Activated CD4-positive, alpha-beta T cell treated with anti-CD3 and anti-CD28 coated beads for 24 hours (primary cell): ENCODE data around the gene CABP5.

Experiments used
- DNase-seq, 2 donors: peaks; one replicate each; pipeline ENCODE4 v3.0.0-alpha.2; 2020; ENCODE audit warnings: low read depth in 2 of 2

The CABP5 gene

DNA sequence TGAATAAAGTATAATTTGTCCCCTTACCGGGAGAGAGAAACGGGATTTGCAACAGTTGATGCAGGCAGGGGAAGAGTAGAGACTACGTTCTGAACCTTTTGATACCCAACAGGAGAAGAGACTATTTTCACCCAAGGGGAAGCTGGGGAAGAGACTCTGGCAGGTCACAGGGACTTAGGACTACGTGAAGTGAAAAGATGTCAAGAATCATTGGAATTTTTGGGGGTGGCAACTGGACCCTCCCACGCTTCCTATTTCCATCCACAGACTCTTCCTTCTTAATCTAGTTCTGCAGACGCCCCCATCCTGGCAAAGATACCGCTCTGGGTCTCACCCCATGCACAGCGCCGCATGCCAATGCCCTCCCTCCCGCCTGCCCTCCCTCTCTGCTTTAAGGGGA lies 13.8 kb downstream of the CABP5 start:
- no peak for DNase-seq

- DNase-seq, result no peak
These were observed 14.4 kb downstream of the CABP5 start for GRCh38 chr19:48029431-48029830.

- no peak for DNase-seq
These were observed 18.4 kb downstream of the CABP5 start for GRCh38 chr19:48025480-48025879.

- DNase-seq, result no peak
These were observed 20.4 kb downstream of the CABP5 start for GRCh38 chr19:48023518-48023917.

DNA sequence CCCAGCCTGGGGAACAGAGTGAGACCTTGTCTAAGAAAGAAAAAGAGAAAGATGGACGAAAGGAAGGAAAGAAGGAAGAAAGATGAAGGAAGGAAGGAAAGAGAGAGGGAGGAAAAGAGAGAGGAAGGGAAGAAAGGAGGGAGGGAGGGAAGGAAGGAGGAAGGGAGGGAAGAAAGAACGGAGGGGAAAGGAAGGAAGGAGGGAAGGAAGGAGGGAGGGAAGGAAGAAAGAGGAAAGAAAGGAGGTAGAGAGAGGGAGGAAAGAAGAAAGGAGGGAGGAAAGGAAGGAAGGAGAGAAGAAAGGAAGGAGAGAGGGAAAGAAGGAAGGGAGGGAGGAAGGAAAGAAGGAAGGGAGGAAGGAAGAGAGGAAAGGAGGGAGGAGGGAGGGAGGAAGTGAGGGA lies 20.9 kb downstream of the CABP5 start:
- no peak for DNase-seq

GRCh38 chr19:48020686-48021085 lies 23.2 kb downstream of the CABP5 start:
- no peak for DNase-seq

DNA sequence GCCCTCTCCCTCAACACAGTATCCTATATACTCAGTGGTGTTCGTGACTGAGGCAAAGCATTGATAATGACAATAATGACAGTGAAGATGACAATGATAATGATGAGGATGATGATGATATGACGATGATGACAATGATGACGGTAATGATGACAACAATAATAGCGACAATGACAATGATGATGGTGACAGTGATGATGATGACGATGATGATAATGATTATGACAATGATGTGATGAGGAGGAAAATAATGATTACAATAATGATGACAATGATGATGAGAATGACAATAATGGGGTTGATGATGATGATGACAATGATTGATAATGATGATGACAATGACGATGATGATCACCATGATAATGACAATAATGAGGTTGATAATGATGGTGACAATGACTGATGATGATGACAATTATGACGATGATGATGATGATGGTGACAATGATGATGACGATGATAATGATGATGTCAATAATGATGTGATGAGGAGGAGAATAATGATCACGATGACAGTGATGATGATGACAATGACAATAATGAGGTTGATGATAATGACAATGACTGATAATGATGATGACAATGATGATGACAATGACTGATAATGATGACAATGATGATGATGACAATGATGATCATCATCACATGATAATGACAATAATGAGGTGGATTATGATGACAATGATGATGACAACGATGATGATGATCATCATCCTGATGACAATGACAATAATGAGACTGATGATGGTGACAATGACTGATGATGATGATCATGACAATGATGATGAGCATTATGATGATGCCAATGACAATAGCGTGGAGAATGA lies 32.7 kb downstream of the CABP5 start:
- DNase-seq, result no peak

DNA sequence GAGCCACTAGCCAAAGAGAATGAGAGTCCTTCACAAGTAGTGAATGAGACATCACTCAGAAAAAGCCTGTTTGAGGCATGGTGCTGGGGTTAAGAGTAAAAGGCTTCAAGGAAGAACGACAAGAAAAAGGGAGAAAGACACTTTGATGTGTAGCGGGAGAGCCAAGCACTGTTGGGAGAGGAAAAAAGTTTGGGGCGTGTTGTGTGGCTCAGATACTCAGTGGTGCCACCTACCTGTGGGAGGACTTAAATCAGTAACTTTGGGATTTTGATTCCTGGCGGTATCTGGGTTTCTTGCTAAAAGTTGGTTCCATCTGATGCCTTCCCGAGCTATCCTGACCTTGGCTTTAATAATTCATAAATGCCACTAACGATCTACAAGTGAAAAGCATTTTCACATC lies 37.1 kb downstream of the CABP5 start:
- DNase-seq, result peak in 1 of 2 donors; percentile 1

- no peak for DNase-seq
These were observed 39.6 kb downstream of the CABP5 start for GRCh38 chr19:48004236-48004635.

DNA sequence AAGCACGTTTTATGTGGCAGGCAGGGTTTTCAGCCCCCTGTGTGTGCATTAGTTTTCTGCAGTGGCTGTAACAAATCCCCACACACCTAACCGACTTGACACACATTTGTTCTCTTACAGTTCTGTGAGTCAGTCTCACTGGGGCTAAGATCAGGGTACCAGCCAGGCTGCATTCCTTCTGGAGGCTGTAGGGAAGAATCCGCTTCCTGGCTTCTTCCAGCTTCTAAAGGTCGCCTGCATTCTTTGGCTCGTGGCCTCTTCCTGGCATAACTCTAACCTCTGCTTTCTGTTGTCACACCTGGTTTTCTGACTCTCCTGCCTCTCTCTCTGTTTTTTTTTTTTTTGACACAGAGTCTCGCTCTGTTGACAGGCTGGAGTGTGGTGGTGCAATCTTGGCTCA lies 43.0 kb downstream of the CABP5 start:
- no peak for DNase-seq

- DNase-seq, result no peak
These were observed 45.1 kb downstream of the CABP5 start for GRCh38 chr19:47998800-47999199.

GRCh38 chr19:47996230-47996727 lies 47.6 kb downstream of the CABP5 start:
- no peak for DNase-seq

DNA sequence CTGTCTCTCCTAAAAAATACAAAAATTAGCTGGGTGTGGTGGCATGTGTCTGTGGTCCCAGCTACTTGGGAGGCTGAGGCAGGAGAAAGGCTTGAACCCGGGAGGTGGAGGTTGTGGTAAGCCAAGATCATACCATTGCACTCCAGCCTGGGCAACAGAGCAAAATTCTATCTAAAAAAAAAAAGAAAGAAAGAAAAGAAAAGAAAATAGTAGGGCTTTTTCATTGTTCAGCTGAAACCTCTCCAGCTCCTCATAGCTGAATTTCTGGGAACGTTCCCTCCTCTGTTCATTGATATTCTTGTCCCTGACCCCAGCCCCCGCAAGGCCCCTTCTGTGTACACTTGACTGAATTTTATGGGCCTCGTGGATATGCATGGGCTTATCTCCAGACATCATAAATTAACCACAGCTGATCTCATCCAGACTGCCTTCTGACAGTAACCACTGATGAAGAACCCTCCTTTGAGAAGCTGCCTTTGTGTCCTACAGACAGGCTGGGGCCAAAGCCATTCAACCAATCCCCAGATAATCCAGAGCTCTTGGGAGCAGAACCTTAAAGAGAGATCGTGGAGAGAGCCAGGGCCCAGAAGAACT lies 49.6 kb downstream of the CABP5 start, which contains the start of gene ELSPBP1:
Gene ELSPBP1, plus strand, starts transcription at position 424 of the 594 bp plus-strand sequence. CDS start 14,036 bp downstream, outside the sequence.
- no peak for DNase-seq

DNA sequence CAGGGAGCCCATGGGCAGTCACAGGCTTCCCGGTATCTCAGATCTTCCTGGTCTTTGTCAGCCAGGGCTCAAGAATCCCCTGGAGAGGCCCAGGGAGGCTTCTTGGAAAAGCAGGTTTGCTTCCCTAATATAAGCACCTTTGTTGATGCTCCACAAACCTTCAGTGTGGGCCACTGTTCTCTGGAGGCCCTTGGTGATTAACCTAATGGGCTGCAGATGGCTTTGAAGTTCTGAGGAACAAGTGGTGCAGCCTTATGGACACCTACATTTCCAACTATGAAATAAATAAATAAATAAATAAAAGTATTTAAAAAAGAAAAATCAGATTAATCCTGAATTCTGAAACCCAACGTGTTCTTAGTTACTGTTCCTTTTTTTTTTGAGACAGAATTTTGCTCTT lies 51.8 kb downstream of the CABP5 start, which contains the start of gene BSPH1:
Gene BSPH1, minus strand, starts transcription at position 101 of the 400 bp plus-strand sequence. Its CDS starts 89 bp downstream, at position 12.
- no peak for DNase-seq

DNA sequence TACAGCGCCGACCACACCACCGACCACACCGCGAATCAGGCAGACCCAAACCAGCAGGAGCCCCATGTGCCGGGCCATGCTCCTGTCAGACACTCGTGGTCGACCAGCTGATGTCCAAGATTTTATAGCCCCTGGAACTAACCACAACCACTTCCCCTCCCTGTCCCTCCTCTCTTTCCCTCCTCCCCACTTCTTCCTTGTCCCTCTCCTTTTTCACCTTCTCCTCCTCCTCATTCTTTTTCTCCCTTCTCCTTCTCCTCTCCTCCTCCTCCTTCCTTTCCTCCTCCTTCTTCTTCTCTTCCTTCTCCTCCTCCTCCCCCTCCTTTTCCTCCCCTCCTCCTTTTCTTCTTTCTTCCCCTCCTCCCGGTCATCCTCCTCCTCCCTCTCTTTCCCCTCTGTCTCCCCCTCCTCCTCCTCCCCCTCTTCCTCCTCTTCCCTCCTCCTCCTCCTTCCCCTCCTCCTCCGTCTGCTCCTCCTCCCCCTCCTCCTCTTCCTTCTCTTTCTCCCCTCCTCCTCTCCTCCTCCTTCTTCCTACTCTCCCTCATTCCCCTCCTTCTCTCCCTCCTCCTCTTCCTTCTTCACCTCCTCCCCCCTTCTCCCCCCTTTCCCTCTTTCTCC lies 52.6 kb downstream of the CABP5 start:
- no peak for DNase-seq
